ENCODE measurements around the gene SNTA1.
"Not testable (repeated sequence)": the region's sequence is repeated elsewhere in the genome, so short reads cannot be mapped to it uniquely, and the experiment has no call there.

Gene SNTA1

GRCh38 chr20:33443512-33444239 lies at the start of gene SNTA1:
TSS of gene SNTA1 (minus strand) at chr20:33443763. CDS start at chr20:33443620, 143 bp downstream.
- no peak for FAIRE-seq
- peak; percentile 95 for DNase-seq (ENCODE audit: insufficient read length, low spot score)

GRCh38 chr20:33490934-33491656 lies 47.5 kb upstream of the SNTA1 start:
- FAIRE-seq (no peak), DNase-seq (ENCODE audit: insufficient read length, low spot score) (no peak)

- FAIRE-seq (peak; percentile 26), DNase-seq (ENCODE audit: insufficient read length, low spot score) (no peak)
Measured at GRCh38 chr20:33490023-33490933, 46.7 kb upstream of the SNTA1 start, which contains the start of gene CBFA2T2. TSS of gene CBFA2T2 (plus strand) at chr20:33490096. CDS start at chr20:33490268, 172 bp downstream.

- DNase-seq (ENCODE audit: insufficient read length, low spot score) (peak; percentile 99), FAIRE-seq (peak; percentile 96)
Measured at GRCh38 chr20:33489495-33490022, 46.0 kb upstream of the SNTA1 start.

- DNase-seq (ENCODE audit: insufficient read length, low spot score); FAIRE-seq: not testable (repeated sequence)
Measured at GRCh38 chr20:33488661-33489494, 45.3 kb upstream of the SNTA1 start.

- no peak for FAIRE-seq
- no peak for DNase-seq (ENCODE audit: insufficient read length, low spot score)
Measured at GRCh38 chr20:33488201-33488600, 44.6 kb upstream of the SNTA1 start.

GRCh38 chr20:33483186-33483585 lies 39.6 kb upstream of the SNTA1 start:
- FAIRE-seq; DNase-seq (ENCODE audit: insufficient read length, low spot score): not testable (repeated sequence)

GRCh38 chr20:33482581-33482980 lies 39.0 kb upstream of the SNTA1 start:
- DNase-seq (ENCODE audit: insufficient read length, low spot score) = no peak
- FAIRE-seq = no peak

- DNase-seq (ENCODE audit: insufficient read length, low spot score) (no peak), FAIRE-seq (no peak)
Measured at GRCh38 chr20:33481431-33481941, 37.9 kb upstream of the SNTA1 start.

- no peak for DNase-seq (ENCODE audit: insufficient read length, low spot score)
- FAIRE-seq = no peak
Measured at GRCh38 chr20:33480048-33480447, 36.5 kb upstream of the SNTA1 start.

GRCh38 chr20:33477386-33478234 lies 34.0 kb upstream of the SNTA1 start:
- FAIRE-seq = no peak
- no peak for DNase-seq (ENCODE audit: insufficient read length, low spot score)

GRCh38 chr20:33475381-33476152 lies 32.0 kb upstream of the SNTA1 start:
- DNase-seq (ENCODE audit: insufficient read length, low spot score) (no peak), FAIRE-seq (no peak)

GRCh38 chr20:33474963-33475362 lies 31.4 kb upstream of the SNTA1 start:
- DNase-seq (ENCODE audit: insufficient read length, low spot score) (no peak), FAIRE-seq (no peak)

- FAIRE-seq (no peak), DNase-seq (ENCODE audit: insufficient read length, low spot score) (no peak)
Measured at GRCh38 chr20:33474097-33474873, 30.7 kb upstream of the SNTA1 start.

GRCh38 chr20:33472868-33473435 lies 29.4 kb upstream of the SNTA1 start:
- no peak for FAIRE-seq
- DNase-seq (ENCODE audit: insufficient read length, low spot score) = no peak

GRCh38 chr20:33470866-33471265 lies 27.3 kb upstream of the SNTA1 start:
- no peak for DNase-seq (ENCODE audit: insufficient read length, low spot score)
- FAIRE-seq = no peak

- DNase-seq (ENCODE audit: insufficient read length, low spot score) = no peak
- no peak for FAIRE-seq
Measured at GRCh38 chr20:33470457-33470856, 26.9 kb upstream of the SNTA1 start.
